MCF 10A (cell line): ENCODE data around the gene RBM14. TPM values are rescaled to one million over a fixed set of nuclear protein-coding genes. Genes with fewer than 3 reads are reported as not detected.
A peak's percentile ranks its signal among the peaks of the same experiment; 100 is the strongest.

Experiments used
- BruUV-seq: library from RNA; stranded (reverse); fragments of 400-500 nt; replicated peaks from 2 replicates; lab custom pipeline; 2021; lab: Mats Ljungman, UMichigan
- CTCF ChIA-PET: fragments of 300-600 bp; sonication (Branson Sonifier 250); formaldehyde crosslinking; extraction: SDS; loops from one replicate; lab custom pipeline; 2021; ENCODE audit warnings: antibody characterized with exemption, inconsistent platforms; lab: Yijun Ruan, JAX
- POLR2A ChIA-PET: fragments of 300-600, 350-650 bp; sonication (Branson Sonifier 250); formaldehyde crosslinking; extraction: SDS; loops from one replicate; lab custom pipeline; 2020; ENCODE audit warnings: antibody characterized with exemption, inconsistent platforms; lab: Yijun Ruan, JAX
- DNase-seq: peaks from one replicate; pipeline ENCODE4 v3.0.0-alpha.2; 2018; ENCODE audit not compliant: unreplicated experiment
- H3K27ac Mint-ChIP-seq: one replicate; pipeline ENCODE4 v1.8.0; 2022; ENCODE audit warnings: mild to moderate bottlenecking, low read depth, mixed read lengths; ENCODE audit not compliant: unreplicated experiment
- H3K27me3 Mint-ChIP-seq: one replicate; pipeline ENCODE4 v1.8.0; 2022; ENCODE audit warnings: mixed read lengths; ENCODE audit not compliant: insufficient read depth, unreplicated experiment
- H3K36me3 Mint-ChIP-seq: one replicate; pipeline ENCODE4 v1.8.0; 2022; ENCODE audit warnings: mild to moderate bottlenecking, moderate library complexity, mixed read lengths; ENCODE audit not compliant: insufficient read depth, unreplicated experiment
- H3K4me1 Mint-ChIP-seq: one replicate; pipeline ENCODE4 v1.8.0; 2022; ENCODE audit warnings: mixed read lengths; ENCODE audit not compliant: insufficient read depth, unreplicated experiment
- H3K4me3 Mint-ChIP-seq: one replicate; pipeline ENCODE4 v1.8.0; 2022; ENCODE audit warnings: mild to moderate bottlenecking, moderate library complexity, mixed read lengths; ENCODE audit not compliant: unreplicated experiment
- H3K9me3 Mint-ChIP-seq: one replicate; pipeline ENCODE4 v1.8.0; 2022; ENCODE audit warnings: mixed read lengths; ENCODE audit not compliant: unreplicated experiment
- CTCF ChIP-seq: fragments of 200-600 bp; IDR thresholded peaks from one replicate; pipeline ENCODE4 v1.8.0; 2022; ENCODE audit warnings: antibody characterized with exemption, mild to moderate bottlenecking; ENCODE audit not compliant: unreplicated experiment
- intact Hi-C: fragments of 100-400 bp; cut with micrococcal nuclease; formaldehyde crosslinking; loops from 2 replicates; pipeline ENCODE4 v1.14.1; 2022
- total RNA-seq: library from RNA; stranded (reverse); gene quantifications from 2 replicates; pipeline ENCODE4 v1.2.3, GENCODE V29; 2022

RBM14 gene
- total RNA-seq, 1 experiment from 2014 or later: 78.1 TPM

GRCh38 chr11:66569076-66569475 lies 47.4 kb upstream of the RBM14 start:
- no peak for TF ChIP-seq CTCF
- intact Hi-C loops: no loop called here
- peaks cover 7% of the 10 kb centered on the region for H3K4me1 Mint-ChIP-seq
- H3K27me3 Mint-ChIP-seq: peaks cover 8% of the 10 kb centered on the region
- H3K36me3 Mint-ChIP-seq: no peaks in the 10 kb centered on the region
- H3K27ac Mint-ChIP-seq: peak overlapping the region; percentile 77
- no peak overlapping the region for H3K4me3 Mint-ChIP-seq
- H3K9me3 Mint-ChIP-seq: no peaks in the 10 kb centered on the region
- CTCF ChIA-PET: interaction anchor here (0.7 to 1.7 kb wide), 4 partner anchors 23 to 180 kb away, joined by 3 to 5 read pairs (median 3); no protein-coding TSS in a partner anchor
- no peak for DNase-seq
- POLR2A ChIA-PET: interaction anchor here (0.6 to 3.6 kb wide), 16 partner anchors 10 to 109 kb away, joined by 3 to 26 read pairs (median 6); partner anchors contain the start of genes ACTN3, CCDC87, CCS and DPP3
- BruUV-seq: no TSS peak

- CTCF ChIA-PET: interaction anchor here (0.6 to 1.4 kb wide), 2 partner anchors 11 to 139 kb away, joined by 3 to 5 read pairs; no protein-coding TSS in a partner anchor
- TF ChIP-seq CTCF: no peak
- no peak overlapping the region for H3K27ac Mint-ChIP-seq
- DNase-seq: no peak
- H3K27me3 Mint-ChIP-seq: peaks cover 20% of the 10 kb centered on the region
- H3K4me1 Mint-ChIP-seq: peaks cover 14% of the 10 kb centered on the region
- no peaks in the 10 kb centered on the region for H3K9me3 Mint-ChIP-seq
- H3K4me3 Mint-ChIP-seq: no peak overlapping the region
- POLR2A ChIA-PET: interaction anchor here (0.7 to 3.6 kb wide), 6 partner anchors 8 to 108 kb away, joined by 3 to 23 read pairs (median 15); partner anchors contain the start of genes ACTN3, RBM14, RBM4B and ZDHHC24
- intact Hi-C loops: no loop called here
- H3K36me3 Mint-ChIP-seq: no peaks in the 10 kb centered on the region
- BruUV-seq: no TSS peak
Measured at GRCh38 chr11:66570079-66570849, 46.2 kb upstream of the RBM14 start.

GRCh38 chr11:66570850-66571180 lies 45.6 kb upstream of the RBM14 start:
- peaks cover 14% of the 10 kb centered on the region for H3K4me1 Mint-ChIP-seq
- H3K27me3 Mint-ChIP-seq: peaks cover 26% of the 10 kb centered on the region
- DNase-seq: no peak
- no peak overlapping the region for H3K27ac Mint-ChIP-seq
- H3K36me3 Mint-ChIP-seq: no peaks in the 10 kb centered on the region
- no TSS peak for BruUV-seq
- ChIA-PET POLR2A (no interaction called here), CTCF (interaction anchor here (1.4 kb wide), 1 partner anchor 10 kb away, joined by 3 read pairs; no protein-coding TSS in a partner anchor)
- H3K4me3 Mint-ChIP-seq: no peak overlapping the region
- H3K9me3 Mint-ChIP-seq: no peaks in the 10 kb centered on the region
- intact Hi-C loops: no loop called here
- TF ChIP-seq CTCF: no peak

GRCh38 chr11:66579017-66579606 lies 37.3 kb upstream of the RBM14 start:
- ChIA-PET POLR2A (interaction anchor here (0.6 to 3.0 kb wide), 4 partner anchors 10 to 99 kb away, joined by 3 to 19 read pairs (median 8); partner anchors contain the start of genes CTSF, RBM4 and RBM4B), CTCF (interaction anchor here (0.6 to 2.8 kb wide), 5 partner anchors 10 to 197 kb away, joined by 3 to 19 read pairs (median 4); partner anchors contain the start of gene RBM4B)
- H3K4me1 Mint-ChIP-seq: peaks cover 14% of the 10 kb centered on the region
- H3K27me3 Mint-ChIP-seq: peaks cover 28% of the 10 kb centered on the region
- no peak overlapping the region for H3K4me3 Mint-ChIP-seq
- H3K9me3 Mint-ChIP-seq: peaks cover 7% of the 10 kb centered on the region
- DNase-seq: peak; percentile 73
- intact Hi-C loops: loop anchor here (1.0 to 5.0 kb wide), 2 partner anchors 63 to 99 kb away; no protein-coding TSS in a partner anchor
- no TSS peak for BruUV-seq
- H3K27ac Mint-ChIP-seq: no peak overlapping the region
- H3K36me3 Mint-ChIP-seq: no peaks in the 10 kb centered on the region
- TF ChIP-seq CTCF: peak; percentile 79
